NCI-H82 treated with DMSO at 0.1 percent for 48 hours (cell line): ENCODE data around the gene FAM117B.

ENCODE experiments used
- DNase-seq: peaks from one replicate; lab custom pipeline; 2025; ENCODE audit not compliant: unreplicated experiment; lab: John Stamatoyannopoulos, UW

FAM117B gene

DNA sequence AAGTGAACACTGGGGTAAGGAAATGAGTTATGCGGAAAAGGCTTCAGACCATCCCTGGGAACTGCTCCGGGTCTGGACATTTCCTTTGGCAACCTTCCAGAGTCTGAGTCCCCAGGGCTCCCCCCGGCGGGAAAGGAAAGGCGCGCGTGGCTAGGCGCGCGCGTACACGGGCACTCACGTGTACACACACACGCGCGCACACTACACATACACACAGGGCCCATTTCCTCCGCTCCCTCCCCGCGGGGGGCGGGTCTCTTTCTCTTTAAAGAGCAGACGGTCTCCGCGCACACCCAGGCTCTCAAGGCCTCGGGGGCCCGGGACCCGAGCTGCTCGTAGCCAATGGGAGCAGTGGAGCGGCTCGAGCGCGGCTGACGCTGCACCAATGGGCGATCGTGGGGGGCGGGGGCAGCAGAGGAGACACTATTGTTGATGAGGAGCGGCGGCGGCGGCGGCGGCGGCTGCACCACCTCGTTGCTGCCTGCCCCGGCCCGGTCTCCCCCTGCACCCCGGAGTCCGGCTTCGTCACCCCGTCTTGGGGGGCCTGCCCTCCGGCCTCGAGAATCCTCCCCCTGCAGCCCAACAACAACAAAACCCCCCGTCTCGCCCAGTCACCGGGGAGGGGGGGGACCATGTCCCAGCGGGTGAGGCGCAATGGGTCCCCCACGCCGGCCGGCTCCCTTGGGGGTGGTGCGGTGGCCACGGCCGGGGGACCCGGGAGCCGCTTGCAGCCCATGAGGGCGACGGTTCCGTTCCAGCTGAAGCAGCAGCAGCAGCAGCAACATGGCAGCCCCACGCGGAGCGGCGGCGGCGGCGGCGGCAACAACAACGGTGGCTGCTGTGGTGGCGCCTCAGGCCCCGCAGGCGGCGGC is at the start of gene FAM117B:
Gene FAM117B, plus strand, starts transcription at position 414 of the 872 bp plus-strand sequence. Its CDS starts 219 bp downstream, at position 633.
- DNase-seq = peak; percentile 94

DNA sequence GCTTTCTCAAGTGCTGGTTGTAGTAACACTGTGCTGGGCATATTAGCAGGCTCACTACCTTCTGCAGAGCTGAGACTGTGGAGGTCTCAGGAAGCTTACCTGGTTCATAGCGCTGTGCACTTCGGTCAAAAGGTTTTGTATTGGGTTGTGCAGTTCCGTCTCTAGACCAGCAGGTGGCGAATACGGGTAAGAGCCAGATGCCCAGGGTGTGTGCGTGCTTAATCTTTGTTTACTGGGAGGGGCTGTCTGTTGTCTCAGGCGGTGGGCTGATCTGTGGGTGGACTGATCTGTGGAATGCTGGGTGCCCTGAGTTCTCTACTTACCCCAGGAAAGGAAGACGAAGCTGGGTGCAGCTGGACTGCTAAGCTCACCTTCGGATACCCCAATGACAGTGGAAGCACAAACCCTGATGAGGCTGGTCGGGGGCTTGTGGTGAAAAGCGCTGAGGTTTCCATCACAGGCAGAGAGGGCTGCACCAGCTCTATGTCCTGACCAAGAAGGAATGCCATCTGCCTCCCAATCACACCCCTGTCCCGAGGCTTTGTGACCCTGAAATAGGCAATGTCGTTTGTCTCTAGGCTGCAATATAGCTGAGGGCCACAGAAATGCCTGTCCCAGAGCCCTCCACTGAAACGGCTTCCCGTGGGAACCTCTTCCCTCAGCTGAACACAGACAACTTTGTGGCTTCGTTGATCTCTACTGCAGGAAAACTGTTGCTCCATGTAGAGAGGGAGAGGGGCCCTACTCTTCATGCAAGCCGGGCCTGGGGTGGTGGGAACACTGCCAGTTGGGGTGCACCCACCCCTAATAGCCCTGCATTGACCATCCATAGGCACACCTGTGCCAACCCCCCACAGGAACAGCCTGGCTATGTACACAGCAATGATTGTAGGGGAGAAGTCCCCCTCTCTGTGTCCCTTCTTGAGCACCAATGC is 45.9 kb upstream of the FAM117B start:
- peak; percentile 96 for DNase-seq

DNA sequence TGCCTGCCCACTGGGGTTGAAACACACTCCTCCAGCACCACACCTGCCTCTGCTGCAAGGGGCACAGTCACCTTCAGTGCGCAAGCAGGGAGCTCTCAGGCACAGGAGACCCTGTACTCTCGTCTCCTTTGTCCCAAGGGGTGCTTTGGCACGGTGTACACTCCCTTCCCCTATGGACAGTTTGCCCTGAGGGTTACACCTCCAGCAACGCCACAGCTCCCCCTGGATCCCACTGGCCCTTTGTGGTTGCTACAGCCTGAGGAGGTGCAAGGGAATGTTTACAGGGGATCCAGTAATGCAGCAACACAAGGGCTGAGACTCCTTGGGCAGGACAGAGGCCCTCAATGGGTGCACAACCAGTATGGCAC is 45.2 kb upstream of the FAM117B start:
- no peak for DNase-seq

DNA sequence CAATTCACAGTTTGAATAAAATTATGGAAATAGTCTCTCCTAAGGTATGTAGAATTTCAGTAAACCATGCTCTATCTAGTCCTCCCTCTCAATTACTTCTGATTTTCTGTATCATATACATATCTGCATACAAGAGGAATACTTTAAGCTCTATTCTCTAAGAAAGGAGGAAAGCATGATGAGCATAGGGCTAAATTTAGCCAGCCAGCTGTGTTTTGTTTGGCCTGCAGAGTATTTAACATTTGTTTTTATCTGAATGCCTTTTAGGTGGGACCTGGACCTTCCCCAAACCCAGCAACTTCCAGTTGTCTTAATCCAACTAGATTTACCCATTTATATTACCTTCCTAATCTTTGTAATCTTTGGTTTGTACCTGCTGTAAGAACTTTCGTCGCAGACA is 42.2 kb upstream of the FAM117B start:
- DNase-seq = no peak

DNA sequence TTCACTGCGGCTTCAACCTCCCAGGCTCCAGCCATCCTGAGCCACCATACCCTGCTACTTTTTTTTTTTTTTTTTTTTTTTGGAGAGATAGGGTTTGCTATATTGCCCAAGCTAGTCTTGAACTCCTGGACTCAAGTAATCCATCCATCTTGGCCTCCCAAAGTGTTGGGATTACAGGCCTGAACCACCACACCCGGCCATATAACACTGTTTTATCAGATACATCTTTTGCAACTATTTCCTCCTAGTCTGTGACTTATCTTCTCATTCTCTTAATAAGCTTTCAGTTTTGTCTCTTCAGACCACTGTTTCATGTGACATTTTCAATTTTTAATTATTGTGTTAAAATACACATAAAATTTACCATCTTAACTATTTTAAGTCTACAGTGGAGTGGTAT is 35.7 kb upstream of the FAM117B start:
- DNase-seq = no peak

DNA sequence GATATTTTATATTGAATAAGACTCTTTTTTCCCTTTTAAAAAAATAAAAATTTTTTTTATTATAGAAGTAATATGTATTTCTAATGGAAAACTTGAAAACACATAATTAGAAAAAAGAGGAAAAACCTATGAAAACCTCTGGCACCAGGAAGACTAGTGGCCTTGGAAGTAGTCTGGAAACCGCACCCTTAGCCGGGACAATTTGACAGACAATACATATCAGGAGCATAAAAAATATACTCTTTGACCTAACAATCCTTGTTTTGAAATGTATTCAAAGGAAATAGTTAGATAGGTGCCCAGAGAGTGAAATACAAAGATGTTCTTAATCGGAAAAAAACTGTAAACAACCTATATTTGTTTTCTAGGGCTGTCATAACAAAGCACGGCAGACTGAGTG is 34.9 kb upstream of the FAM117B start:
- no peak for DNase-seq

DNA sequence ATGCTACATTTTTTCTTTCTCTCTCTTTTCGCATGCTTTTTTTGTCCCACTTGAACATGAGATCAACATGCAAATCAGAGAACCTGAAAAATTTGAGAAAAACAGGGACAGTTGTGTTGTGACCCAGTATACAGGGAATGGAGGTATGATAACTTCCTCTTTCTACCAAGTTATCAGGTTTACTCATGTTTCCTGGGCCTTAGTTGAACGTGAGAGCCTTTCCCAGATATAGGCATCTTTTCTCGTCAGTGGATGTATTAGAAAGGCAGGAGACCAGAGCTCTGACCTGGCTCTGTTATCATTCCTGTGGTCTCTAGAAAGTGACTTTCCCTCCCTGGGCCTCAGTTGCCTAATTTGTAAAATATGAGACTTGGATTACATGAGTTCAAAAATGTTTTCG is 30.1 kb upstream of the FAM117B start:
- no peak for DNase-seq

DNA sequence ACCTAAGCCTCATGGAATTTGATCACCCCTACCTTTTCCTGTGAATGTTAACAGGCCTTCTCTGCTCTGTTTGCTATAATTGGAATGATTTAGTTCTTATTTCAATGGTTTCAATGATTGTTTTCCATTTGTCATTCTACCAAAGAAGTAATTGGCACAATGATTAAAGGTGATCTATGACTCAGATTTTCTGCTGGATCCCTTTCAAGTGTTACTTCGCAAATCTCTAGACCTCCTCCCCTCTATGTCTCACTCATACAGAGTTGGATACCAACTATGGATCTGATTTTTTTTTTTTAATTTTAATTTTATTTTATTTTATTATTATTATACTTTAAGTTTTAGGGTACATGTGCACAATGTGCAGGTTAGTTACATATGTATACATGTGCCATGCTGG is 29.6 kb upstream of the FAM117B start:
- no peak for DNase-seq

DNA sequence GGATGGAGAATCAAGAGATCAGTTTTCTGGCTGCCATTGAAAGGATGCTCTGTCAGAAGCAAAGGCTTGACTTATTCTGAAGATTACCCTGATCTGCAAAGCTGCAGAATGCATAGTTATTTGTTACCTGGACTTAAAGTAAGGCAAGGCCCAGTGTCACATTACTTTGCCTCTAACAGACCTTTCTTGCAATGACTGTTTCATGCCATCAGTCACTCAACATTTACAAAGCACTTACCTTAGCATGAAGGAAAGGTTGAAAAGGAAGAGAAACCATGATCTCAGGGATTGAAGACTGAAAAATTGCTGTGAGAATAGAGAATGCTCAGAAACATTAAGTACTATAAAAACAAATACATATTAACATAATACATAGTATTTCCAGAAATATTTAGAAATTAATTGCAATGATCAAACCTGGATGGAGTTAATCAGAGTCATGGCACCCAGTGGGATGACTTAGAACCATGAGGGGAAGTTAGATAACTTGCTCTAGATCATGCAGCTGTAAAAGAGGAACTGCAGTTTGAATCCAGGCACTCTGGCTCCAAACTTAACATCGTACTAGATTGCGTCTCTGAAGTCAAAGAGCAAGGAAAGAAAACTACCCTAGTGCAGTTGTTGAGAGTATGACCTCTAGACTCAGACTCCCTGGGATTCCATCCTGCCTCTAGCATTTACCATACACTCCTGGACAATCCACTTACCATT is 26.5 kb upstream of the FAM117B start:
- no peak for DNase-seq

DNA sequence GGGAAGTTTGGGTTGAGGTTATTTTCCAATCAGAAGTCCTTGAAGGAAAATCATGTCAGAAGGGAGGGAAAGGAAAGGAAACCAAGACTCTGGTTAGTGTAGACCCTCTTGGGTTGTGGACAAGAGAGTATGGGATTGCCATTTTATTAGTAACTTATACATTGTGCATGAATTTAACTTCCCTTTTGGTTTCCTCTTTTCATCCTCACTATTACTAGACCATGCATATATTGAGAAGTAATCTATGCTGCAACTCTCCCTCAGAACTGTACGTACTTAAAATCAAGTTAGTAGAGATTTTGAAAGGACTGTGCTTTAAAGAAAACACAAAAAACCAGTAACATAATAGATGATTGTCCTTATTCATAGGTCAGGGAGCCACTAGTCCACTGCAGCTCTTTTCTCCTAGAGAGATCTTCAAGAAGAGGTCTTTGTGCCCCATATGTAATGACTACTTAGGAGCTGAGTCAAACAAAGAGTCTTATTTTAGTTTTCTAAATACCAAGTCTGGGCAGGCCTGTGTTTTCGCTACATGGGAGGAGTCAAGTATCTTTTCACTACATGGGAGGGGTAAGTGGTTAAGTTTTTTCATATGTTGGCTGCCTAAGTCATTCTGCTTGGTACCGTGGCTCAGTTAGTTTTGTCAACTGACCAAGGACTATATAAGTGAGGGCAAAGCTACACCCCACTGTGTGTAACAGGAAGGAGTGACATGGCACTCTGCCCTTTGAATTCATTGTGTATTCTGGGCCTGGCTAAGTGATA is 25.2 kb upstream of the FAM117B start:
- no peak for DNase-seq

DNA sequence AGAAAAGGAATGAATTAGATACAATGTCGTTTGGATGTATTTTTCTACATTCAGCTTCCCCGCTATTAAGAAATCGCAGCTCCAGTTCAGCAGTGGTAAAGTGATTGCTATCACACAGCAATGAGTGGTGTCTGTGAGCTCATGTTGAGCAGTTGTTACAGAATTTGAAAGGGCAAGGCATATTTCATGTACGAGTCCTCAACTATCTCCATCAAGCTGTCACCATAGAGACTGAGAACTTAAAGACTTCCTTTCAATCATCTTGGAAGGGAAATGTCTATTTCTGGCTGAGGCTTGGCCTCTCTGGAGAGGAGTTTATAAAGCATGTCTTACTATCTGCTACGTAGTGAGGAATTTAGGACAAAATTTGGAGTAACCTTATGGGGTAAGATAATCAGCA is 24.4 kb upstream of the FAM117B start:
- DNase-seq = no peak

DNA sequence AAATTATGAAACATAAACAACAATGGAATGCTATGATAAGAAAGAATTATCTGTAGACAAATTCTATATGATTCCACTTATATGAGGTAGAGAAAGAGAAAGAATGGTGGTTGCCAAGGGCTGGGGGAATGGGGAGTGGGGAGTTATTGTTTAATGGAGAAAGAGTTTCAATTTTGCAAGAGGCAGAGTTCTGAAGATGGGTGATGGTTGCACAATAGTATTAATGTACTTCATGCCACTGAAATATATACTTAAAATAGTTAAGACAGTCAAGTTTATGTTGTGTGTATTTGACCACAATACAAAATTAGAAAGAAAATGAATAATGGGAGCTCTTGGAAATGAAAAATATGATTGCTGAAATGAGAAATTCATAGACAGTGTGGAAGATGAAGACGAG is 22.6 kb upstream of the FAM117B start:
- no peak for DNase-seq

DNA sequence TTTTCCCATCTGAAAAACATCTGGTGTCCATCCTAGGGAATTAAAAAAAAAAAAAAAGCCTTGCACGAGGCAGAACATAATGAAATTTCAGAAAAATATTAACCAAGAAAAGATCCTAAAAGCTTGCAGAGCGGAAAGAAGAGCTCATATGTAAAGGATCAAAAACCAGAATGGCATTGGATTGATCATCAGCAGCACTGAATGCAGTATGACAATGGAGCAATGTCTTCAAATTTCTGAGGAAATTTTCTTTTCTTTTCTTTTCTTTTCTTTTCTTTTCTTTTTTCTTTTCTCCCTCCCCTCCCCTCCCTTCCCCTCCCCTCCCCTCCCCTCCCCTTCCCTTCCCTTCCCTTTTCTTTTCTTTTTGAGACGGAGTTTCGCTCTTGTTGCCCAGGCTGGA is 21.3 kb upstream of the FAM117B start:
- no peak for DNase-seq

DNA sequence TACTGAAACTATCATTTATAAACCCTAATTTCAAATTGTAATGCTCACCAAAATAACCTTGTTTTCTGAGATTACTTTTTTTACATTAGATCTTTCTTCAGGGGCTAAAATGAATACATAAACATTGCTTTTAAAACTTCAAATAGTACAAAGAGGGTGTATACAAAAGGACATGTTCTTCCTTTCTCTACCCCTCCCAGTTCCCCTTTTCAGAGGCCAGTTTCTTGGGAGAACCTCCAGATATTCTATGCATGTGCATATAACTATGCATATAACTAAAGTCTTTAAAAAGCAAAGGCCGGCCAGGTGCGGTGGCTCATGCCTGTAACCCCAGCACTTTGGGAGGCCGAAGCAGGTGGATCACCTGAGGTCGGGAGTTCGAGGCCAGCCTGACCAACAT is 10.6 kb upstream of the FAM117B start:
- no peak for DNase-seq

DNA sequence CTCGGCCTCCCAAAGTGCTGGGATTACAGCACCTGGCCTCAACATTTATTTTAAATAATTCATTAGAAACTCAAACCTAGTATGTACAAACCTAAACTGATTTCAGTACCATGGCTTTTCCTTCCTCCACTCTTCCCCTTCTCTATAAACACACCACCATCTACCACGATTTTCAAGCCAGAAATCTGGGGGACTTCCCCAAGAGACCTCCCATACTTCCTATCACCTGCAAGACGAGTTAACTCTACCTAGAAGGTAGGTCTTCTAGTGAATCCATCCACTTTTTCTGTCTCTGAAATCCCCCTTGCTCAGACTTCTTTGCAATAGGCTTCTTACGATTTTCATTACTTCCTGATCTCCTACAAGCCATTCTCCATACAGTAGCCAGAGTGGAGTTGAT is 7.7 kb upstream of the FAM117B start:
- DNase-seq = no peak

DNA sequence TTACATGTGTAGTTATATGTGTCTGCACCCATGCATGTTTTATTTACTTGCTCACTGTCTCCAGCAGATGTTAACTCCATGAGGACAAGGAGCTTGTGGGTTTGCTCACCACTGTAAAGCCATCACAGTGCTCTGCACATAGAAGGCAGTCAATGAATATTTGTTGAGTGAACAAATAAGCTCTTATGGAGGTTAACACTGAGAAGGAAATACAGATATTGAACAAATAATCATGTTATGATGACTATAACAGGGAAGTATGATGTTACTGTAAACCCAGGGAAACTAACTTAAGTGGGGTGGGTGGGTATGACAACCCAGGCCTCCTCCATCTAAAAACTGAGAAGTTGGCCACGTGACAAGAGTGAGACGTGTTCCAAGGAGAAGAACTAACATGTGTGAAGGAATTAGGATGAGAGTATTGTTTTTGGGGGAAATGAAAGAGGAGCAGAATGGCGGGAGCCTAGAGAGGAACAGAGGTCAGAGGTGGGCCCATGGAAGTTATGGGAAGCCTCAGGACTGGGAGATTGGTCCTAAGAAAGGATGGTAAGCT is 6.0 kb upstream of the FAM117B start:
- DNase-seq = no peak

DNA sequence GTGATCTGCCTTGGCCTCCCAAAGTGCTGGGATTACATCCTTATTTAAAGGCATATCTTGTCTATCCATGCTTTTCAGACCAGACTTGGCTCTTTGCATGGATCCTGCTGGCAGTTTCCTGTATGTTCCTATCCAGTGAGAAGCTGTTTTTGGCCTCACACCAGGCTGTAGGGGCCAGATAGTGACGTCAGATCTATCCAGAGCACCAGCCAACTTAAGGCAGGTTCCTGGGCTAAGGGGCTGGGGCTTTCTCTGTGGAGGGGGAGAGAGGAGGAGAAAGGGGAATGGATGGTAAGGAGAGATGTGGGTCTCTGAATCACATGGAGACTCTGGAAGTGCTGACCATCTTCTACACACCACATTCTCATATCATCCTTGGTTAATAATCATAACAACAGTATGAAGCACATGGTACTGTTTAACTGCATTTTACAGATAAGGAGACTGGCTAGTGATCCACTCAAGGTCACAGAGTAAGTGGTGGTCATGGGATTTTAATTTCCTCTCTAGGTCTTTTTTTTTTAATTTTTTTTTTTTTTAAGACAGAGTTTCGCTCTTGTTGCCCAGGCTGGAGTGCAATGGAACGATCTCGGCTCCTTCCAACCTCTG is 2.0 kb upstream of the FAM117B start:
- DNase-seq = no peak

DNA sequence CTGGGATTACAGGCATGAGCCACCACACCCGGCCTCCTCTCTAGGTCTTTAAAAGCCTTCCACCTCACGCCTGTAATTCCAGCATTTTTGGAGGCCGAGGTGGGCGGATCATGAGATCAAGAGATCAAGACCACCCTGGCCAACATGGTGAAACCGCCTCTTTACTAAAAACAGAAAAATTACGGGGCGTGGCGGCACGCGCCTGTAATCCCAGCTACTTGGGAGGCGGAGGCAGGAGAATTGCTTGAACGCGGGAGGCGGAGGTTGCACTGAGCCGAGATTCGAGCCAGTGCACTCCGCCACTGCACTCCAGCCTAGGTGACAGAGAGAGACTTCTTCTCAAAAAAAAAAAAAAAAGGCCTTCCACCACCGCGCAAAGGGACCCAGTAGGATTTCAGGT is 1.3 kb upstream of the FAM117B start:
- no peak for DNase-seq

DNA sequence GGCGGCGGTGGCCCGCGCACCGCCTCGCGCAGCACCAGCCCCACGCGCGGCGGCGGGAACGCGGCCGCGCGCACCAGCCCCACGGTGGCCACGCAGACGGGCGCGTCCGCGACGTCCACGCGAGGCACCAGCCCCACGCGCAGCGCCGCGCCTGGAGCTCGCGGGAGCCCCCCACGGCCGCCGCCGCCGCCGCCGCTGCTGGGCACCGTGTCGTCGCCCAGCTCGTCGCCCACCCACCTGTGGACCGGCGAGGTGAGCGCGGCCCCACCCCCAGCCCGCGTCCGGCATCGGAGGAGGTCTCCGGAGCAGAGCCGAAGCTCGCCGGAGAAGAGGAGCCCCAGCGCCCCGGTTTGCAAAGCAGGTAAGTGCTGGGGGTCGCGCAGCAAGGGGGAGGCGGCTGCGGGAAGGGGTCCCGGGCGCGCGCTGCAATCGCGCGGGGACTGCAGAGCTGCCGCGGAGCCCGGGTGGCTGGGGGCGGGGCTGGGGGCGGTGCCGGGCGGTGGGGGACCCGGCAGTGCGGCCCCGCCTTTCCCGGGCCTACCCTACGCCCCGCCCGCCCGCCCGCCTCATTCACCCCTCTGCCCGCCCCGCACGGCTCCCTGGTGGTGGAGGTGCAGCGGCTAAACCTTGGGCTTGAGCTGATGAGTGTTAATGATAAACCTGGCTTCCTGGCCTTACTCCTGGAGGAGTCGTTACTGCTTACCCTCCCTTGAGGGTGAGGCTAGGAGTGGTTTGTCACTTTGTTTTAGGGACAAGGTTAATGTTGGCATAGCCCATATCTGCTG is 851 bp downstream of the FAM117B start:
- peak; percentile 68 for DNase-seq
